Lung (tissue), 12 donors: ENCODE results near the gene S100A14. TPM values are rescaled to one million over a fixed set of nuclear protein-coding genes. Genes with fewer than 3 reads are reported as not detected.

Experiments
- ATAC-seq: fragments of 200-7000 bp; cut with Tn5 transposase; one replicate; pipeline ENCODE4 v1.9.1; 2020; ENCODE audit warnings: moderate number of reproducible peaks; ENCODE audit not compliant: insufficient read depth, low FRiP score
- DNase-seq, 3 donors: peaks; one replicate each; pipeline ENCODE4 v3.0.0-alpha.2; 2013 to 2017
- H3K27ac ChIP-seq, 2 donors: one replicate each; pipeline ENCODE4 v1.5.1; 2013; ENCODE audit warnings: mild to moderate bottlenecking in 2 of 2, moderate library complexity in 2 of 2, control low read depth in 1 of 2, inconsistent platforms in 1 of 2, low read depth in 1 of 2, low read length in 1 of 2
- H3K27me3 ChIP-seq, 3 donors: one replicate each; pipeline ENCODE4 v1.5.1; 2013; ENCODE audit warnings: low read length in 2 of 3; ENCODE audit not compliant: control insufficient read depth in 3 of 3, insufficient read depth in 3 of 3
- H3K36me3 ChIP-seq, 4 donors: one replicate each; pipeline ENCODE4 v1.5.1; 2013; ENCODE audit warnings: low read length in 4 of 4, mild to moderate bottlenecking in 1 of 4, moderate library complexity in 1 of 4; ENCODE audit not compliant: control insufficient read depth in 4 of 4, insufficient read depth in 4 of 4
- H3K4me1 ChIP-seq, 5 donors: one replicate each; pipeline ENCODE4 v1.5.1; 2013; ENCODE audit warnings: low read length in 5 of 5, mild to moderate bottlenecking in 2 of 5, moderate library complexity in 1 of 5; ENCODE audit not compliant: control insufficient read depth in 5 of 5, insufficient read depth in 5 of 5
- H3K4me3 ChIP-seq: one replicate; pipeline ENCODE4 v1.5.1; 2013; ENCODE audit warnings: mild to moderate bottlenecking, control low read depth, moderate library complexity
- H3K9ac ChIP-seq, 2 donors: one replicate each; pipeline ENCODE4 v1.5.1; 2013; ENCODE audit warnings: low read length in 2 of 2, control low read depth in 1 of 2; ENCODE audit not compliant: insufficient read depth in 1 of 2
- H3K9me3 ChIP-seq, 4 donors: one replicate each; pipeline ENCODE4 v1.5.1; 2013; ENCODE audit warnings: low read length in 3 of 4, mild to moderate bottlenecking in 1 of 4, moderate library complexity in 1 of 4; ENCODE audit not compliant: control insufficient read depth in 4 of 4, insufficient read depth in 3 of 4
- CTCF ChIP-seq: IDR thresholded peaks from 2 replicates; pipeline ENCODE4 v1.5.1; 2012; ENCODE audit warnings: mild to moderate bottlenecking; ENCODE audit errors: control extremely low read depth, extremely low read depth
- WGBS, 2 donors: extraction: QIAGEN DNeasy Blood & Tissue Kit; methylation state at CpG; one replicate each; pipeline ENCODE4 v1.1.7; 2013; 5-methylcytosine and 5-hydroxymethylcytosine counted together
- polyA plus RNA-seq, 2 donors: library from polyadenylated mRNA; stranded (reverse); fragments of 200-250 nt; gene quantifications; one replicate each; pipeline ENCODE4 v1.2.1, GENCODE V29; 2013
- total RNA-seq, 2 donors: library from RNA; depleted of rRNA in 1 of 2; stranded (reverse); fragments of >200 nt in 1 of 2; gene quantifications; one replicate each; pipeline ENCODE4 v1.2.1, GENCODE V29; 2014 to 2021
- donor health status: control.
- donor health status: control.
- donor health status: Bipolar disorder and iron deficiency.
- donor health status: healthy.
- donor health status: DM: yes; HTN: yes; CAD: no.

S100A14 gene
- total and polyA plus RNA-seq, 4 donors = 78.5 to 326 (median 154) TPM

DNA sequence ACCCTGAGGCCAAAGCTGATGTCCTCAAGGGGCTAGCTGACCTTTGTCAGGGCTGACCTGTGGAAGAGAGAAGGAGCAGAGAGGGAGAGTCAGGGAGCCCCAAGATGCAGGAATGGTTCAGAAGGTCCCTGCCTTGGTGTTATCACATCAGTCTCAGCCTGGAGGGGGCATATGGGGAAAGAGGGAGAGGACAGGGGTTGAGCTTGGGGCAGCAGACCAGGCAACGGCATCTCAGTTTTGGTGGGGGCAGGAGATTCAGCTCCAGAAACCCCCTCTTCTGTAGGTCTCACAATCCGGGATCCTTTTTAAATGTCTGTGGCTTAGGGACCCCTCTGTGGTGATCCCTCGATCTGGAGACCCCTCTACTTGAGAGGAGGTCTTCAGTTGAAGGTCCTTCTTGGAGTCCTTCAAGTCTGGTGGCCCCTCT is 10.4 kb upstream of the S100A14 start:
- DNase-seq (no peak), ATAC-seq (no peak)
- H3K27ac ChIP-seq = peak overlapping the region; percentile 88 to 95
- H3K4me1 ChIP-seq = peaks cover 9 to 33% (median 18%) of the 10 kb centered on the region in 5 donors
- H3K9ac ChIP-seq = peak overlapping the region in 1 of 2 donors; percentile 93
- H3K9me3 ChIP-seq = no peaks in the 10 kb centered on the region
- H3K4me3 ChIP-seq = peak overlapping the region; percentile 49
- peaks cover 0 to 9% (median 1%) of the 10 kb centered on the region in 4 donors for H3K36me3 ChIP-seq
- H3K27me3 ChIP-seq = no peaks in the 10 kb centered on the region
- no peak for TF ChIP-seq CTCF
- 53 to 73% methylated on average over 3 of the region's 3 CpGs for WGBS, 2 donors

- H3K36me3 ChIP-seq = peaks cover 0 to 9% (median 3%) of the 10 kb centered on the region in 4 donors
- DNase-seq (no peak), ATAC-seq (no peak)
- TF ChIP-seq CTCF = no peak
- no peak overlapping the region for H3K4me3 ChIP-seq
- no peak overlapping the region for H3K27ac ChIP-seq
- WGBS, 2 donors = 88 to 93% methylated on average over 10 of the region's 10 CpGs
- no peaks in the 10 kb centered on the region for H3K27me3 ChIP-seq
- no peak overlapping the region for H3K9ac ChIP-seq
- peaks cover 4 to 33% (median 13%) of the 10 kb centered on the region in 5 donors for H3K4me1 ChIP-seq
- H3K9me3 ChIP-seq = no peaks in the 10 kb centered on the region
Observed at GRCh38 chr1:153624965-153625611, 9.0 kb upstream of the S100A14 start.

- Histone ChIP-seq H3K36me3 (peaks cover 2 to 10% (median 4%) of the 10 kb centered on the region in 4 donors), H3K27ac (no peak overlapping the region), H3K9me3 (no peaks in the 10 kb centered on the region), H3K27me3 (no peaks in the 10 kb centered on the region), H3K4me3 (no peak overlapping the region), H3K4me1 (peaks cover 0 to 28% (median 10%) of the 10 kb centered on the region in 5 donors), H3K9ac (no peak overlapping the region)
- TF ChIP-seq CTCF = no peak
- WGBS, 2 donors = 57 to 74% methylated on average over 7 of the region's 7 CpGs
- no peak for DNase-seq
- ATAC-seq = no peak
Observed at GRCh38 chr1:153623101-153623500, 7.0 kb upstream of the S100A14 start.
